ENCODE measurements around the gene RRBP1.

- TF ChIP-seq EP300 (IDR thresholded peaks at IDR 0.05) (no peak), CTCF (IDR thresholded peaks at IDR 0.05) (no peak)
Measured at GRCh38 chr20:17625246-17626051, 56.6 kb downstream of the RRBP1 start.
